SH-SY5Y (cell line): ENCODE data around the gene ZNF160.

Experiments
- GATA2 ChIP-seq: IDR thresholded peaks from 2 replicates; pipeline ENCODE4 v1.6.1; 2011; ENCODE audit warnings: mild to moderate bottlenecking, low read depth, low read length
- GATA3 ChIP-seq: IDR thresholded peaks from 2 replicates; pipeline ENCODE4 v1.6.1; 2011; ENCODE audit warnings: low read depth, mild to moderate bottlenecking, low read length, moderate library complexity

Gene ZNF160

DNA sequence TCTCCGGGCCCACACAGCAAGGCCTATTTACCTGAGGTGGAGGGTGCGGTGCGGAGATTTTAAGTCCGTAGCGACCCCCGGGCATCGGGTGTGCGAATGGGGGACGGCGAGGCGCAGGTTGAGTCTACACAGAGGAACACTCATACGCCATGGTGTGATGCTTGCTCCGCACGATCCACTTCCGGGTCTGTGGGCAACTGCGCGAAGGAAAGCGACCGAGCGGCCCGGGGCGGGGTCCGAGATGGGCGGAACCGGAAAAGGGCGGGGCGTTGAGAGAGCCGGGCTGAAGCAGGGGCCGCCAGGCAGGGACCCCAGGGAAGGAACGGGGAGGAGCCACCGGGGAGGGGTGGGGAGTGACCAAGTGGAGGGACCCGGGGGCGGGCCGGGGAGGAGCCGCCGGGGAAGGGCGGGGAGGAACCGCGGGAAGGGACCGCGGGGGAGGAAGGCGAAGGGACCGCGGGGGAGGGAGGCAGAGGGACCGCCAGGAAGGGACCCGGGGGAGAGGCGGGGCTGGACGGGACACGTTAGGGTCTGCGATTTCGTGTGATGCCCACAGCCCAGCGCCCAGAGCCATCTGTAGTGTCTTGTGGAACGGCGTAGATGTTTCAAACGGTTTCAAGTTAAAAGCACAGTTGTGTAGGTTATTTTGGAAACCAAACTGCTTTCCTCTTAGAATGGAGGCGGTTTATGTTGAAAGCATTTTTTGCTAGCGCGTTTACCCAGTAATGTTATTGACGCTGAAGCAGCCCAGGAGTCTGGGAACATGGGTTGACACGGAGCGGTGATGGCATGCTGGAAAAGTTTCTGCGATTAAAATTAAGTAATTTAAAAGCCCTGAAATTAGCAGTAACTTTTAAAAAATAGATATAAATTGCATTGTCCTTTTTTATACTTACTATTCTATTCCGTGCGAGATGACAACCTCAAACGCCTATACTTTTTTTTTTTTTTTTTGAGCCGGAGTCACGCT is at the start of gene ZNF160:
Gene ZNF160 (minus strand): TSS at position 189 of the 970 bp plus-strand sequence. CDS start 17,146 bp downstream, outside the sequence.
- TF ChIP-seq GATA2 (no peak), GATA3 (no peak)

DNA sequence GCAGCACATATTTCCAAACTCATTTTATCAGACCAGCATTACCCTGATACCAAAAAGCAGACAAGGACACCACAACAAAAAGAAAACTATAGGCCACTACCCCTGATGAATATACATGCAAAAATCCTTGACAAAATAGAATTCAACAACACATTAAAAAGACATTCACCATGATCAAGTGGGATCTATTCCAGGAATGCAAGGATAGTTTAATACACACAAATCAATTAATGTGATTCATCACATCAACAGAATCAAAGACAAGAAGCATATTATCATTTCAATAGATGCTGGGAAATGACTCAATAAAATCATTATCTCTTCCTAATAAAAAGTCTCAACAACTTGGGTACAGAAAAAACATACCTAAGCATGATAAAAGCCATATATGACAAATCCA is 44.4 kb upstream of the ZNF160 start:
- TF ChIP-seq GATA2 (no peak), GATA3 (no peak)

DNA sequence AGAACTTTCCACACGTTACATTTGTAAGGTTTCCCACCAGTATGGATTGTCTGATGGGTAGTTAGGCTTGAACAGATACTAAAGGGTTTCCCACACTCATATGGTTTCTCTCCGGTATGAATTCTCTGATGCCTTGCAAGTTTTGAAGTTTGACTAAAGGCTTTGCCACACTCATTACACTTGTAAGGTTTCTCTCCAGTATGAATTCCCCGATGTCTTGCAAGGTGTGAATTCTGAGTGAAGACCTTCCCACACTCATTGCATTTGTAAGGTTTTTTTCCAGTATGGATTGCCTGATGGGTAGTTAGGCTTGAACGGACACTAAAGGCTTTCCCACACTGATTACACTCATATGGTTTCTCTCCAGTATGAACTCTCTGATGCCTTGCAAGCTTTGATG is 37.1 kb upstream of the ZNF160 start:
- TF ChIP-seq GATA2 (no peak), GATA3 (no peak)

GRCh38 chr19:53136432-53136831 is 33.2 kb upstream of the ZNF160 start:
- TF ChIP-seq GATA3 (no peak), GATA2 (no peak)

DNA sequence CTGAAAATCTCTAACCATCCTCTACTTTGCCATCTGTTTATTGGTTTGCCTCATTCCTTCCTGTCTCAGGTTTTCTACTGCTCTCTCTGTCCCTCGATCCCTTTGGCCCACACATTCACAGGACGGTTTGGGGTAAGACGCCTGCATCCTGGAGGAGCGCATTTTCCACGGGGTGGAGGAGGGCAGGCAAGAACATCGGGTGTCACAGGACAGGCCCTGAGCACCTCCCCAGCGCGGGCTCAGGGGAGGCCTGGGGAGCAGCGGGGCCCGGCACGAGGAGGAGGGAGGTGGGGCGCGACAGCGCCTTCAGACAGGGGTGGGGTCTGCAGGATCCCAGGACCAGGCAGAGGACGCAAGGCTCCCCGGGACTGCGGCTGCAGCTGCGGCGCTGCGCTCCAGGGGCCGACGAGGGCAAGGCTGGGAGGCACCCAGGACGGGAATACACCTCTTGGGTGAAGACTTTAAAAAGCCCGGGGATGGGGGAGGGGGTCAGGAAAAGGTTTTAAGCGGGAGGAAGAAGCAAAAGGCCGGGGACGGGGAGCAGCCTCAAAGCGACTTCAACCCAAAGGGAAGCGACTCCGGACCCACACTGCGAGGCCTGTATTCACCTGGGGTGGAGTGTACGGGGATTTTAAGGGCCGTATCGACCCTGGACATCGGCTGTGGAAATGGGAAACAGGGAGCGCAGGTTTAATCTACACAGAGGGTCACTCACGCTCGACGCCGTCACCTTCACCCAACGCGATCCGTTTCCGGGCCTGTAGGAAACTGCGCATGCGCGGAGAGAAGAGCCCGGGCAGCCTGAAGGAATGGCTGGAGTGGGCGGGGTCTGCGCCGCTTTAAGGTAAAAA is 29.1 kb upstream of the ZNF160 start, which contains the start of gene ZNF415:
Gene ZNF415 (minus strand): TSS at position 770 of the 851 bp plus-strand sequence. CDS start 10,234 bp downstream, outside the sequence.
- no peak for TF ChIP-seq GATA3
- TF ChIP-seq GATA2: no peak

DNA sequence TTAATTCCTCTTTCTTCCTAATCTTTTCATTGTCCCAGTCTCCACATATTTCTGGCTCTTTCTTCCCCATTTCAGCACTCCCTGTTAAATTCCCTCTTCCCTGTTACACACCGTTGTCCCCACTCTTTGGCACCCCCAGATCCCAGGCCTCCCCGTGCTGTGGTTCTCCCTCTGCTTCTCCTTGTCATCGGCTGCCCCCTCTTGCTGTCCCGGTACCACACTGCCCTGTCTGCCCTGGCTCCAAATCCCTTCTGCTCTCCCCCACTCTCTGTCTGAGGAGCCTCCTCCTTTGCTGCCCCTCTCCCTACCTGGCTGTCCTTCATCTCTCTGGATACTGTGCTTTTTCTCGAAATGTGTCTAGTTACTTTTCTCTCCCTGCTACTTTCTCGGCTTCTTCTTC is 28.5 kb upstream of the ZNF160 start:
- no peak for TF ChIP-seq GATA2
- TF ChIP-seq GATA3: no peak

- TF ChIP-seq GATA2: no peak
- no peak for TF ChIP-seq GATA3
These were observed 27.9 kb upstream of the ZNF160 start for GRCh38 chr19:53131085-53131590.

DNA sequence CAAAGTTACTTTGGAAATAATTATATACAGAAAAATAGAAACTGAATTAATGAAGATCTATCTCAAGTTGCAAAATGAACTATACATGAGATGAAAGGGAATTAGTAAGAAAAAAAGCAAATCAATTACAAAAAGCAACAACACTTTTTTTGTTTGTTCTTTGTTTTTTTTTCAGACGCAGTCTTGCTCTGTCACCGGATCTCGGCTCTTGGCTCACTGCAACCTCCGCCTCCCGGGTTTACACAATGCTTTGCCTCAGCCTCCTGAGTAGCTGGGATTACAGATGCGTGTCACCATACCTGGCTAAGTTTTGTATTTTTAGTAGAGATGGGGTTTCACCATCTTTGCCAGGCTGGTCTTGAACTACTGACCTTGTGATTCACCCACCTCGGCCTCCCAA is 27.3 kb upstream of the ZNF160 start:
- no peak for TF ChIP-seq GATA2
- no peak for TF ChIP-seq GATA3

- TF ChIP-seq GATA2 (no peak), GATA3 (no peak)
These were observed 20.2 kb upstream of the ZNF160 start for GRCh38 chr19:53123400-53123799.

DNA sequence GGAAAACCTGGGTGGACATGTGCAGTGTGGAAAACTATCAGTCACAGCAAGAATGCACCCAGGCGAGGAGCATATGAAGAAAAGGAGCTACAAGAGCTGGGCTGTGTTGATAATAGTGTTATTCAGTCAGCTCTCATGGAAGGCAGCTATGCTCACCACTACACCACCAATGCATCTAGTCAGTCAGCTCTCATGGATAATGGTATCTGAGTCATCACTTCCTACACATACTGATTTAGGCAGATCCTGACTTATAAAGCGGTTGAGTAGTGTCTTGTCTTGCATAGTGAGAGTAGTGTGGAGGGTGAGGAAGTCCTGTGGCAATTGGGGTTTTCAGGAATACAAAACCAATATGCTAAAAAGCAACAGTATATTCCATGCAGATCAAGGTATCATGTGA is 9.1 kb upstream of the ZNF160 start:
- TF ChIP-seq GATA2 (no peak), GATA3 (no peak)

DNA sequence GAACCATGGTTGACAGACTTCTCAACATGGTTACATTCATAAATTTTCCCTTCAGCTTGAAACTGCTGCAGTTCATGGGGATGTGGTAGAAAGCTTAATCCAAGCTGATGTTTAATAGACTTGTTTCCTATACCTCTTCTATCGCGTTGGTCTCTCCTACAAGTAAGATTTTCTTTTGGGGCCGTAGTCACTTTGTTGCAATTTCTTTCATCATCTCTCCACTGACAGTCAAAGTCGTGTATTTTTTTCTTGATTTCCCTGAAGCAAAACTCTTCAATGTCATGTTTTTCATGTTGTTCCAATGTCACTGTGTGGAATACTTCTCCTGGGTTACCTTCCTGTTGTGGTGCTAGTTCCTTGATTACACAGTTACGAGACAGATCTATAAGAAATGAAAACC is 6.3 kb upstream of the ZNF160 start:
- TF ChIP-seq GATA3 (no peak), GATA2 (no peak)

GRCh38 chr19:53102756-53103233 is 427 bp downstream of the ZNF160 start:
- TF ChIP-seq GATA2: no peak

DNA sequence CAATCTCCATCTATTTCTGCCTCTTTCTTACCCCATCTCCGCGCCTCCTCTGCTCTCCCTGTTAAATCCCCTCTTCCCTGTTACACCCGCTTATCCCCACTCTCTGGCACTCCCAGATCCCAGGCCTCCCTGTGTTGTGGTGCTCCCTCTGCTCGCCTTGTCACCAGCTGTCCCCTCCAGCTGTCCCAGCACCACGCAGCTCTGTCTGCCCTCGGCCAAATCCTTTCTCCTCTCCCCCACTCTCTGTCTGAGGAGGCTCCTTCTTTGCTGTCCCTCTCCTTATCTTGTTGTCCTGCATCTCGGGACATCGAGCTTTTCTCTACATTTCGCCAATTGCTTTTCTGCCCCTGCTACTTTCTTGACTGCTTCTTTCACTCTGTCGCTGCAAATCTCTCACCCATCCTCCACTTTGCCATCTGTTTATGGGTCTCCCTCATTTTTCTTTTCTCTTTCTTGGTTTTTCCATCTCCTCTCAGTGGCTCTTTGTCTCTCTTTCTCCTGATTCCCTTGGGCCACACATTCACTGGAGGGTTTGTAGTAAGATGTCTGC is 941 bp downstream of the ZNF160 start:
- no peak for TF ChIP-seq GATA2
- TF ChIP-seq GATA3: no peak

DNA sequence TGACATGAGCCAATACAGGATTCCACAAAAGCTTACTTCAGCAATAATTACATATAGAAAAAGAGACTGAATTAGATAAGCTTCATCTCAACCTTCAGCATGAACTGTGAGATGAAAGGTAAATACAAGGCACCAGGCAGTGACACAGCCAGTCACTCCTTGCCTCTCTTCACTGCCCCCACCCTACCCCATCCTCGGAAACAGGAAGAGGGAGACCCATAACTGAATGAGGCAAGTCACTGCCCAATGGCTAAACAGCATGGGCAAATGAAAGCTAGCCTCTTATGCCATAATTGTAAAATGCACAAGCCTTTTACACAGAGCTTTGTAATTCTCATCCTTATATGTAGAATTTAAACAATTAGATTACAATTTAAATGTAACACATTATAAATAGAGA is 1.7 kb downstream of the ZNF160 start:
- TF ChIP-seq GATA3 (no peak), GATA2 (no peak)
